ENCODE results near the gene KLHL36.
"Not testable (repeated sequence)": the region's sequence is repeated elsewhere in the genome, so short reads cannot be mapped to it uniquely, and the experiment has no call there.

GRCh38 chr16:84632862-84633261 lies 15.4 kb upstream of the KLHL36 start:
- not testable (repeated sequence) for TF ChIP-seq CTCF (IDR thresholded peaks at IDR 0.05; ENCODE audit: insufficient read depth, low read depth, low read length); EZH2 (IDR thresholded peaks at IDR 0.05; ENCODE audit: insufficient read depth, low read length)
